CD4-positive, CD25-positive, alpha-beta regulatory T cell (primary cell): ENCODE measurements around the gene ALKBH8. TPM values are rescaled to one million over a fixed set of nuclear protein-coding genes. Genes with fewer than 3 reads are reported as not detected.

ENCODE experiments used
- ATAC-seq, 2 donors: fragments of 150-1000 bp; cut with Tn5 transposase; one replicate each; pipeline ENCODE4 v1.10.0; 2021; ENCODE audit warnings: low read depth in 2 of 2, moderate number of reproducible peaks in 2 of 2, moderate library complexity in 1 of 2
- DNase-seq, 3 donors: peaks; one replicate each; pipeline versions ENCODE4 v3.0.0 to v3.0.0-alpha.2; 2012 to 2022; ENCODE audit warnings: mixed read lengths in 1 of 3
- H3K27ac ChIP-seq: one replicate; pipeline ENCODE4 v1.7.0; 2013; ENCODE audit warnings: mild to moderate bottlenecking, low read length; ENCODE audit not compliant: insufficient read depth, poor library complexity, severe bottlenecking
- H3K27me3 ChIP-seq: one replicate; pipeline ENCODE4 v1.7.0; 2013; ENCODE audit warnings: low read length; ENCODE audit not compliant: control insufficient read depth, insufficient read depth
- H3K36me3 ChIP-seq: one replicate; pipeline ENCODE4 v1.7.0; 2013; ENCODE audit warnings: mild to moderate bottlenecking, low read length, moderate library complexity; ENCODE audit not compliant: control insufficient read depth, insufficient read depth
- H3K4me1 ChIP-seq: 2 replicates; pipeline ENCODE4 v1.7.0; 2013; ENCODE audit warnings: mild to moderate bottlenecking, low read length; ENCODE audit not compliant: insufficient read depth, control insufficient read depth, poor library complexity, severe bottlenecking
- H3K4me3 ChIP-seq: one replicate; pipeline ENCODE4 v1.7.0; 2013; ENCODE audit warnings: low read depth, mild to moderate bottlenecking, low read length, moderate library complexity
- H3K9me3 ChIP-seq, 2 experiments: 1 replicate in 1 of 2; 2 replicates in 1 of 2; pipeline ENCODE4 v1.7.0; 2013; ENCODE audit warnings: low read length in 2 of 2, mild to moderate bottlenecking in 1 of 2, moderate library complexity in 1 of 2; ENCODE audit not compliant: control insufficient read depth in 2 of 2
- H3K27ac Mint-ChIP-seq, 3 donors: one replicate each; pipeline ENCODE4 v1.8.0; 2020 to 2022; ENCODE audit warnings: mild to moderate bottlenecking in 3 of 3, mixed read lengths in 3 of 3, moderate library complexity in 2 of 3
- H3K27me3 Mint-ChIP-seq: one replicate; pipeline ENCODE4 v1.8.0; 2022; ENCODE audit warnings: mild to moderate bottlenecking, mixed read lengths
- H3K36me3 Mint-ChIP-seq: one replicate; pipeline ENCODE4 v1.8.0; 2020; ENCODE audit warnings: mixed read lengths
- H3K4me1 Mint-ChIP-seq, 4 donors: one replicate each; pipeline ENCODE4 v1.8.0; 2020 to 2022; ENCODE audit warnings: mixed read lengths in 4 of 4, mild to moderate bottlenecking in 1 of 4
- H3K4me3 Mint-ChIP-seq, 4 donors: one replicate each; pipeline ENCODE4 v1.8.0; 2020 to 2022; ENCODE audit warnings: mild to moderate bottlenecking in 4 of 4, mixed read lengths in 4 of 4, moderate library complexity in 3 of 4
- H3K9me3 Mint-ChIP-seq, 7 donors: one replicate each; pipeline ENCODE4 v1.8.0; 2020 to 2022; ENCODE audit warnings: mixed read lengths in 7 of 7, mild to moderate bottlenecking in 3 of 7, moderate library complexity in 2 of 7
- polyA plus RNA-seq, 4 donors: library from polyadenylated mRNA; unstranded; fragments of 300-500 nt; fragmentation: Illumina TruSeq; gene quantifications; one replicate each; pipeline ENCODE4 v1.2.3, GENCODE V29; 2021
- total RNA-seq: library from RNA; stranded (reverse); gene quantifications from one replicate; pipeline ENCODE4 v1.2.3, GENCODE V29; 2022

The ALKBH8 gene
- total and polyA plus RNA-seq, 5 donors from 2014 or later: 5.8 to 11.8 (median 10.4) TPM

DNA sequence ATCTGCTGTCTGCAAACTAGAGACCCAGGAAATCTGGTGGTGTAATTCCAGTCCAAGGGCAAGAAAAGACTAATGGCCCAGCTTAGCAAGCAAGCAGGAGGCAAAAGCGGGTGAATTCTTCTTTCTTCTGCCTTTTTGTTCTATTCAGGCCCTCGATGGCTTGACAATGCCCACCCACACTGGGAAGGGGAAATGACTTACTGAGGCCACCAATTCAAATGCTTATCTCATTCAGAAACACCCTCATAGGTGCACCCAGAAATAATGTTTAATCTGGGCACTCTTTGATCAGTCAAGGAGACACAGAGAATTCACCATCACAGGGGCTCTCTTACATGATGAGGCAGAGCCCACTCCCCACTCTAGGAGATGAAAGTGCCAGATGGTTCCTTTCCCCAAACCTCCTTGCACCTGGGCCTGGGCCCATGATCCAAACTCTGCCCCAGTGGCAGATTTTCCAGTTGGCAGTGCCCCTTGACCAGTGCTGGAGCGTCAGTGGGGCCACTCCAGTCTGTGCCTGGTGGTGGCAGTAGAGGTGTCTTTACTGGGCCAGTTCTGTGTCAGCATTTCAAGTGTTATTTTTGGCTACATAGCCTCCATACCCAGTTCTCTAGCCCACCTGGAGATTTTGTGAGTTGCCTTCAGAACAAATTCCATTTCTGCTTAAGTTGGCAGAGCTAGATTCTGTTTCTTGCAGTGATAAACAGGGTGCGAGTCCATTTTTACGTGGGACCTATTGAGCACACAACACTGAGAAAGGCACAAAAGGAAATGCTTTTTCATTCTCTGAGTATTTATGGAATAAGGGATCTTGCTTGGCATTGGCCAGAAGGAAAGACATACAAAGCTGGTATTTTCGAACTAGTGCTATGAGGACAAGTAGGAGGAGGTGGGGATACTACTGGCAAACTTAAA, 32.9 kb upstream of the ALKBH8 start:
- no peak overlapping the region for H3K27ac ChIP-seq
- Mint-ChIP-seq H3K27me3 (peaks cover 76% of the 10 kb centered on the region), H3K36me3 (no peaks in the 10 kb centered on the region), H3K4me3 (no peak overlapping the region), H3K27ac (peak overlapping the region in 1 of 3 donors; percentile 52), H3K9me3 (no peaks in the 10 kb centered on the region), H3K4me1 (no peaks in the 10 kb centered on the region)
- no peaks in the 10 kb centered on the region for H3K9me3 ChIP-seq
- ATAC-seq: peak in 1 of 2 donors; percentile 31
- H3K4me3 ChIP-seq: no peak overlapping the region
- H3K27me3 ChIP-seq: peaks cover 37% of the 10 kb centered on the region
- no peak for DNase-seq
- H3K36me3 ChIP-seq: no peaks in the 10 kb centered on the region
- no peaks in the 10 kb centered on the region for H3K4me1 ChIP-seq

DNA sequence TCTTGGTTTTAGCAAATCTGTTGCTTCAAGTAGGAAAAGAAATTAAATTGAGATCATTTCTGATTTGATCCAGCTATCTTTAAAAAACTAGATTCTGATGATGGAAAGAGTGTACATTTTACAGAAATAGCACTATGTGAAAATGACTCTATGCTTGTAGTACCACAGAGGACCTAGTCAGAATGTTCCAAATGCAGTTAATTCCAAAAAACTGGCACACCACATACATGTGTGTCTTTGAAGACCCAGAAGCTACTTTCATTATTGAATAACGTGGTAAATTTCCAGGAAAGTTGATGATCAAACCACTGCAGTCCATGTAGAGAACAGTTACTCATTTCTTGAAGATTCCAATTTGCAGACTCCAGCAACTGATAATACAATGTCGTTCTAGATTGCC, 29.2 kb upstream of the ALKBH8 start:
- H3K27me3 ChIP-seq: peaks cover 52% of the 10 kb centered on the region
- no peaks in the 10 kb centered on the region for H3K36me3 Mint-ChIP-seq
- ATAC-seq: no peak

DNA sequence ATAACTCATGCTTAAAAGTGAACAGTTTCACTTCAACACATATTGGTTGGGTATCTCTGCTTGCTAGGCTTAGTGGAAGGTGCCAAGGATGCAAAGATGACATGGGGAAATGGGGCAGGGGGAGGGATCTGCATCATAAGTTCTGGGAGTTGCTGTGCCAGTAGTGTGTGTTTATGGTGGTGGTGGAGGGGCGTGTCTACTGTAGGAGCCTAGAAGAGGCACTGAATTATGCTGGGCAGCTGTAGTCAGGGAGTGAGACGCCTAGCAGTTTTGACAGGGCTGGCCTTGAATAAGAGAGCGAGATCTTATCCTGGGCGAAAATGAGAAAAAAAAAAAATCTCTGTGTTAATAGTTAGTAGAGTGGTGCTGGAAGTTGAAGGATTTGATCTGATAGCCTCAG, 28.4 kb upstream of the ALKBH8 start:
- Histone ChIP-seq H3K9me3 (peaks cover 2 to 3% of the 10 kb centered on the region in 2 experiments), H3K4me3 (no peak overlapping the region), H3K4me1 (peaks cover 26% of the 10 kb centered on the region), H3K27ac (no peak overlapping the region), H3K36me3 (no peaks in the 10 kb centered on the region), H3K27me3 (peaks cover 60% of the 10 kb centered on the region)
- no peak for DNase-seq
- ATAC-seq: no peak
- H3K4me3 Mint-ChIP-seq: no peak overlapping the region
- no peak overlapping the region for H3K27ac Mint-ChIP-seq
- H3K36me3 Mint-ChIP-seq: no peaks in the 10 kb centered on the region
- H3K4me1 Mint-ChIP-seq: peaks cover 4 to 32% (median 23%) of the 10 kb centered on the region in 4 donors
- H3K9me3 Mint-ChIP-seq: peaks cover 0 to 3% (median 0%) of the 10 kb centered on the region in 7 donors
- peaks cover 90% of the 10 kb centered on the region for H3K27me3 Mint-ChIP-seq

More for the DNA sequence above, 29.2 kb upstream of the ALKBH8 start:
- no peaks in the 10 kb centered on the region for H3K36me3 ChIP-seq
- Mint-ChIP-seq H3K27ac (no peak overlapping the region), H3K4me1 (peaks cover 0 to 28% (median 18%) of the 10 kb centered on the region in 4 donors), H3K27me3 (peaks cover 84% of the 10 kb centered on the region), H3K4me3 (no peak overlapping the region), H3K9me3 (peaks cover 0 to 3% (median 0%) of the 10 kb centered on the region in 7 donors)
- no peak overlapping the region for H3K27ac ChIP-seq
- DNase-seq: no peak
- peaks cover 25% of the 10 kb centered on the region for H3K4me1 ChIP-seq
- no peak overlapping the region for H3K4me3 ChIP-seq
- no peaks in the 10 kb centered on the region for H3K9me3 ChIP-seq

DNA sequence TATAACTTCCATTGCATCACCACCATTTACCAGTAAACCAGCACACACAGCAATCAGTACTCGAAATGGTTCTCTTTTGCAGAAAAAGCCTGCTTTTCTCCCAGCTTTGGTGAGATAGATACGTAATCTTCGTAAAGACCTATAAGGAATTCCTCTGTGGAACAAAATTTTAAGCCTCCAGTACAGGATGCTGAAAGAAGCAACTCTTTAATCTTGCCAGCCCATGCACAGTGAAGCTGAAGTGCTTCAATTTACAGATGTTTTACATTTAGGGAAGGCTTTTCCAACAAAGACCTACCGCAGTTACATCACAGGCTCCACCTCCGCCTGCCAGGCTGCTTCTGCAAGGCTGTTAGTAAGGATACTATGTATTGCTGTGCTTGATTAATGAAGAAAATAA, 27.3 kb upstream of the ALKBH8 start:
- H3K4me3 Mint-ChIP-seq: no peak overlapping the region
- ATAC-seq: no peak
- no peak overlapping the region for H3K27ac ChIP-seq

DNA sequence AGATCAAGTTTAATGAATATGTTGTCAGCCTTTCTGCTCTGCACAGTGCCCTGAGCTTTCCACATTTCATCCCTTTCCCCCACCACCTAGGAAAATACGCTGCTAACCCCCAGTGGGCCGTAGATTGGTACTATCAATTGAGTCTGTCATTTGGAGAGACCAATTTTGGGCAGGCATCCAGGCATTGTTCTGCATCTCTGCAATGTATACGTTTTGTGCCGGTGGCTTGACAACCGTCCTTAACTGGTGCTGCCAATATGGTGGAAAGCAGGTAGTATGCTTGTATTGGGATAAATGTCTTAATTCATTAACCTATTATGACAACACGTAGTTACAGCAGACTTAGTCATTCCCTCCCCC, 26.7 kb upstream of the ALKBH8 start:
- H3K27me3 Mint-ChIP-seq: peaks cover 84% of the 10 kb centered on the region
- H3K27ac ChIP-seq: no peak overlapping the region
- no peaks in the 10 kb centered on the region for H3K36me3 ChIP-seq
- peaks cover 0 to 6% (median 0%) of the 10 kb centered on the region in 7 donors for H3K9me3 Mint-ChIP-seq
- peaks cover 9 to 32% (median 23%) of the 10 kb centered on the region in 4 donors for H3K4me1 Mint-ChIP-seq
- peaks cover 26% of the 10 kb centered on the region for H3K4me1 ChIP-seq
- no peak overlapping the region for H3K27ac Mint-ChIP-seq
- DNase-seq (no peak), ATAC-seq (peak in 1 of 2 donors; percentile 10)
- peaks cover 60% of the 10 kb centered on the region for H3K27me3 ChIP-seq
- H3K36me3 Mint-ChIP-seq: no peaks in the 10 kb centered on the region
- peaks cover 5 to 6% of the 10 kb centered on the region in 2 experiments for H3K9me3 ChIP-seq
- peak overlapping the region; percentile 73 to 89 (median 82) for H3K4me3 Mint-ChIP-seq
- peak overlapping the region; percentile 8 for H3K4me3 ChIP-seq

More for the DNA sequence above, 27.3 kb upstream of the ALKBH8 start:
- H3K36me3 ChIP-seq: no peaks in the 10 kb centered on the region
- H3K27me3 ChIP-seq: peaks cover 61% of the 10 kb centered on the region
- peaks cover 88% of the 10 kb centered on the region for H3K27me3 Mint-ChIP-seq
- H3K27ac Mint-ChIP-seq: no peak overlapping the region
- peak overlapping the region; percentile 8 for H3K4me3 ChIP-seq
- H3K9me3 ChIP-seq: peaks cover 5 to 6% of the 10 kb centered on the region in 2 experiments
- no peak for DNase-seq
- no peaks in the 10 kb centered on the region for H3K36me3 Mint-ChIP-seq
- peaks cover 9 to 32% (median 23%) of the 10 kb centered on the region in 4 donors for H3K4me1 Mint-ChIP-seq
- peaks cover 26% of the 10 kb centered on the region for H3K4me1 ChIP-seq
- peaks cover 0 to 6% (median 0%) of the 10 kb centered on the region in 7 donors for H3K9me3 Mint-ChIP-seq

DNA sequence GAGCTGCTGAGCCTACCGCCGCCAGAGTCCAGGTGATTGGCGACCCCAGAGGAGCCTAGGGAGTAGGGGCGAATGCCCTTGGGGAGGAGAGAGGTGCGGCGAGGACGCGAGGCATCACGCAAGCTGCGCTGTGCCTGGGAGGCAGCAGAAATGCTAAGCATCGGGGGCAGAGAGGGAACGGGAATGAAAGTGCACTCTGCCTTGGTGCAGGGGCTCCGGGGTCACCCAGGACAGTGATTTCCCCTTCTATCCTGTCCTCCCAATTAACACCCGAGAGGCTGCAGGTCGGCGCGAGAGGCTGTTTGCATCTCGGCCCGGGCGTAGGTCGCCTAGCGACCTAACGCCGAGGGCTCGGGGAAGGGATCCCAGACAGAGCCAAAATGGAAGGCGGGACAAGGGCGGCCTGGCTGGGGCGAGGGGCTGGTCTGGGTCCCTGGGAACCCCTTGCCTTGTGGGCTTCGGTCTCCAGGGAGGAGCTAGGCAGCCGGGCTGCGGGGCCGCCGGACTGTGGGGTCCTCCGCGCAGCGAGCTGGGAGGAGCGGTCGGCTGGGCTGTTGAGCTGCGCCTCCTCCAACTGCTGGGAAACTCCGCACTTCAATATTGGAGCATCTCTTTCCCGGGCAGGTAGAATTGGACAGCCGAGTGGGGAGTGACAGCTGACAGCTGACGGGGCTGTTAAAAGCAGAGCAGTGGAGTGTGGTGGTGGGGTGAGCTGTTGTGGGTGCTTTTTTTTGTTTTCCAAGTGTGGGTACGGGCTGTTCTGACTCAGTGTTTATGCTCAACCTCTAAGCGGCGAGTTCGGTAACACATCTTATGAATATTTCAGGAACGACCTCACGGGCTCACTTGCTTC, 26.1 kb upstream of the ALKBH8 start:
- Histone ChIP-seq H3K27ac (no peak overlapping the region), H3K27me3 (peaks cover 62% of the 10 kb centered on the region), H3K4me3 (peak overlapping the region; percentile 21), H3K36me3 (no peaks in the 10 kb centered on the region), H3K4me1 (peaks cover 26% of the 10 kb centered on the region), H3K9me3 (peaks cover 5 to 6% of the 10 kb centered on the region in 2 experiments)
- H3K4me3 Mint-ChIP-seq: peak overlapping the region; percentile 73 to 89 (median 82)
- no peak overlapping the region for H3K27ac Mint-ChIP-seq
- ATAC-seq: peak; percentile 25 to 51
- no peaks in the 10 kb centered on the region for H3K36me3 Mint-ChIP-seq
- H3K27me3 Mint-ChIP-seq: peaks cover 84% of the 10 kb centered on the region
- peaks cover 0 to 6% (median 0%) of the 10 kb centered on the region in 7 donors for H3K9me3 Mint-ChIP-seq
- DNase-seq: peak in 2 of 3 donors; percentile 13 to 14
- H3K4me1 Mint-ChIP-seq: peaks cover 9 to 32% (median 23%) of the 10 kb centered on the region in 4 donors
